ACC112 (cell line): ENCODE results near the gene SLC39A9.

Source experiments
- H2AFZ ChIP-seq: fragments of 200-600 bp; sonication (generic); one replicate; pipeline ENCODE4 v1.6.0; 2017; ENCODE audit warnings: antibody characterized with exemption, low read length; ENCODE audit not compliant: unreplicated experiment
- H3K27ac ChIP-seq: fragments of 200-600 bp; sonication (generic); 2 replicates; pipeline ENCODE4 v1.5.1; 2014; ENCODE audit warnings: low read depth, mild to moderate bottlenecking, antibody characterized with exemption, low read length, moderate library complexity
- H3K27me3 ChIP-seq: fragments of 200-600 bp; sonication (generic); 2 replicates; pipeline ENCODE4 v1.6.1; 2014; ENCODE audit warnings: mild to moderate bottlenecking, antibody characterized with exemption, low read length, moderate library complexity, mixed read lengths; ENCODE audit not compliant: insufficient read depth
- H3K36me3 ChIP-seq: fragments of 200-600 bp; sonication (generic); 2 replicates; pipeline ENCODE4 v1.6.1; 2016; ENCODE audit warnings: mild to moderate bottlenecking, antibody characterized with exemption, low read length, moderate library complexity, mixed read lengths; ENCODE audit not compliant: insufficient read depth
- H3K4me1 ChIP-seq: fragments of 200-600 bp; sonication (generic); one replicate; pipeline ENCODE4 v1.6.1; 2016; ENCODE audit warnings: low read length, mixed read lengths; ENCODE audit not compliant: insufficient read depth, unreplicated experiment, control insufficient read depth
- H3K4me3 ChIP-seq: fragments of 200-600 bp; sonication (generic); 2 replicates; pipeline ENCODE4 v1.5.1; 2014; ENCODE audit warnings: mild to moderate bottlenecking, low read depth, low read length
- H3K79me2 ChIP-seq: fragments of 200-600 bp; sonication (generic); one replicate; pipeline ENCODE4 v1.6.0; 2016; ENCODE audit warnings: low read length; ENCODE audit not compliant: control insufficient read depth, unreplicated experiment, insufficient read depth

SLC39A9 gene

GRCh38 chr14:69392481-69392880, 6.0 kb upstream of the SLC39A9 start:
- Histone ChIP-seq H3K4me3 (no peak overlapping the region), H3K27ac (no peak overlapping the region), H3K79me2 (peaks cover 96% of the 10 kb centered on the region), H2AFZ (no peak overlapping the region), H3K27me3 (no peaks in the 10 kb centered on the region), H3K4me1 (peaks cover 16% of the 10 kb centered on the region), H3K36me3 (peaks cover 56% of the 10 kb centered on the region)

GRCh38 chr14:69395929-69396328, 2.6 kb upstream of the SLC39A9 start:
- Histone ChIP-seq H3K27me3 (no peaks in the 10 kb centered on the region), H3K79me2 (peaks cover 93% of the 10 kb centered on the region), H2AFZ (no peak overlapping the region), H3K27ac (no peak overlapping the region; the same call in 1 of the 2 replicates), H3K4me1 (peaks cover 31% of the 10 kb centered on the region), H3K4me3 (peak overlapping the region; percentile 96), H3K36me3 (peaks cover 52% of the 10 kb centered on the region)

GRCh38 chr14:69398818-69399210, 322 bp downstream of the SLC39A9 start:
- Histone ChIP-seq H2AFZ (peak overlapping the region; percentile 47), H3K79me2 (peaks cover 91% of the 10 kb centered on the region), H3K36me3 (peaks cover 36% of the 10 kb centered on the region), H3K27me3 (no peaks in the 10 kb centered on the region), H3K4me3 (peak overlapping the region; percentile 96), H3K27ac (peak overlapping the region; percentile 93), H3K4me1 (peaks cover 33% of the 10 kb centered on the region)

- Histone ChIP-seq H3K27ac (no peak overlapping the region), H3K4me3 (peak overlapping the region; percentile 96), H2AFZ (no peak overlapping the region), H3K79me2 (peaks cover 91% of the 10 kb centered on the region), H3K36me3 (peaks cover 32% of the 10 kb centered on the region), H3K4me1 (peaks cover 33% of the 10 kb centered on the region), H3K27me3 (no peaks in the 10 kb centered on the region)
Observed at GRCh38 chr14:69399750-69400149, 1.3 kb downstream of the SLC39A9 start.

GRCh38 chr14:69400154-69400553, 1.7 kb downstream of the SLC39A9 start:
- no peak overlapping the region for H2AFZ ChIP-seq

GRCh38 chr14:69401841-69402240, 3.3 kb downstream of the SLC39A9 start:
- H3K4me3 ChIP-seq = peak overlapping the region; percentile 96
- H3K36me3 ChIP-seq = peaks cover 24% of the 10 kb centered on the region
- H3K79me2 ChIP-seq = peaks cover 86% of the 10 kb centered on the region
- no peak overlapping the region for H2AFZ ChIP-seq
- H3K27me3 ChIP-seq = no peaks in the 10 kb centered on the region
- H3K27ac ChIP-seq = no peak overlapping the region
- H3K4me1 ChIP-seq = peaks cover 20% of the 10 kb centered on the region

More at GRCh38 chr14:69400154-69400553, 1.7 kb downstream of the SLC39A9 start:
- Histone ChIP-seq H3K27me3 (no peaks in the 10 kb centered on the region), H3K4me3 (peak overlapping the region; percentile 96), H3K27ac (no peak overlapping the region), H3K36me3 (peaks cover 32% of the 10 kb centered on the region), H3K4me1 (peaks cover 33% of the 10 kb centered on the region), H3K79me2 (peaks cover 91% of the 10 kb centered on the region)

GRCh38 chr14:69404478-69404877, 6.0 kb downstream of the SLC39A9 start:
- Histone ChIP-seq H3K36me3 (peaks cover 24% of the 10 kb centered on the region), H3K79me2 (peaks cover 87% of the 10 kb centered on the region), H3K27me3 (no peaks in the 10 kb centered on the region), H3K4me3 (no peak overlapping the region), H3K4me1 (peaks cover 17% of the 10 kb centered on the region), H3K27ac (no peak overlapping the region), H2AFZ (no peak overlapping the region)

- Histone ChIP-seq H3K4me3 (no peak overlapping the region), H2AFZ (no peak overlapping the region), H3K36me3 (peaks cover 21% of the 10 kb centered on the region), H3K27me3 (no peaks in the 10 kb centered on the region), H3K27ac (no peak overlapping the region), H3K79me2 (peaks cover 83% of the 10 kb centered on the region), H3K4me1 (peaks cover 13% of the 10 kb centered on the region)
Observed at GRCh38 chr14:69404883-69405282, 6.4 kb downstream of the SLC39A9 start.

- Histone ChIP-seq H3K27me3 (no peaks in the 10 kb centered on the region), H3K4me3 (no peak overlapping the region), H3K36me3 (peaks cover 14% of the 10 kb centered on the region; the same call in 1 of the 2 replicates), H3K27ac (no peak overlapping the region), H3K79me2 (peaks cover 82% of the 10 kb centered on the region), H2AFZ (no peak overlapping the region), H3K4me1 (peaks cover 5% of the 10 kb centered on the region)
Observed at GRCh38 chr14:69405762-69406161, 7.3 kb downstream of the SLC39A9 start.

- Histone ChIP-seq H3K36me3 (peaks cover 14% of the 10 kb centered on the region; the same call in 1 of the 2 replicates), H3K27ac (no peak overlapping the region), H2AFZ (no peak overlapping the region), H3K4me1 (no peaks in the 10 kb centered on the region), H3K79me2 (peaks cover 74% of the 10 kb centered on the region), H3K27me3 (no peaks in the 10 kb centered on the region), H3K4me3 (no peak overlapping the region)
Observed at GRCh38 chr14:69408331-69408960, 10.0 kb downstream of the SLC39A9 start.

- no peak overlapping the region for H2AFZ ChIP-seq
- H3K27me3 ChIP-seq = no peaks in the 10 kb centered on the region
- H3K27ac ChIP-seq = no peak overlapping the region
- H3K4me1 ChIP-seq = no peaks in the 10 kb centered on the region
- H3K79me2 ChIP-seq = peaks cover 51% of the 10 kb centered on the region
- H3K36me3 ChIP-seq = peaks cover 10% of the 10 kb centered on the region; the same call in 1 of the 2 replicates
- no peak overlapping the region for H3K4me3 ChIP-seq
Observed at GRCh38 chr14:69413483-69413882, 15.0 kb downstream of the SLC39A9 start.
